Endometrial microvascular endothelial cells (primary cell): ENCODE data around the gene POMGNT2. TPM values are rescaled to one million over a fixed set of nuclear protein-coding genes. Genes with fewer than 3 reads are reported as not detected.

ENCODE experiments used
- in situ Hi-C: cut with HindIII; loops from 2 replicates; pipeline ENCODE4 v1.10.0; 2017; ENCODE audit warnings: low sequenced_read_pairs, low pct_unique_long_range_greater_than_20kb; ENCODE audit errors: inconsistent ontology term
- total RNA-seq: library from RNA; depleted of rRNA; stranded (reverse); fragments of >200 nt; gene quantifications from one replicate; pipeline ENCODE4 v1.2.3, GENCODE V29; 2015; ENCODE audit errors: inconsistent ontology term

POMGNT2 gene
- total RNA-seq, 1 donor from 2014 or later: 12.2 TPM

- in situ Hi-C loops: no loop called here
These were observed 73.9 kb downstream of the POMGNT2 start for GRCh38 chr3:43031889-43032545.

- in situ Hi-C loops: no loop called here
These were observed 74.4 kb downstream of the POMGNT2 start for GRCh38 chr3:43031485-43031884.

- in situ Hi-C loops: no loop called here
These were observed 75.5 kb downstream of the POMGNT2 start for GRCh38 chr3:43030162-43030935.

Other genes starting within 250 kb of the POMGNT2 start
- gene CYP8B1, start 230.2 kb downstream of the POMGNT2 start, total RNA-seq: not detected
- 0.37 TPM for gene ZNF662, start 199.9 kb downstream of the POMGNT2 start, total RNA-seq
- not detected for gene GASK1A, start 126.8 kb downstream of the POMGNT2 start, total RNA-seq
- gene SNRK, start 180.5 kb upstream of the POMGNT2 start, total RNA-seq: 139 TPM